Trophoblast cell (in vitro differentiated cells and primary cell): ENCODE results near the gene DGCR2.
A peak's percentile ranks its signal among the peaks of the same experiment; 100 is the strongest.

ENCODE experiments used
- DNase-seq, 2 donors: peaks; one replicate each; pipeline ENCODE4 v3.0.0-alpha.2; 2016
- H2AFZ ChIP-seq: 2 replicates; pipeline ENCODE4 v1.6.1; 2013; ENCODE audit warnings: low read length, moderate library complexity, mild to moderate bottlenecking; ENCODE audit not compliant: insufficient read depth, poor library complexity
- H2AK5ac ChIP-seq: 2 replicates; pipeline ENCODE4 v1.6.1; 2013; ENCODE audit warnings: mild to moderate bottlenecking, low read length
- H2BK120ac ChIP-seq: 2 replicates; pipeline ENCODE4 v1.6.1; 2013; ENCODE audit warnings: low read length, mild to moderate bottlenecking, moderate library complexity; ENCODE audit not compliant: insufficient read depth, poor library complexity
- H2BK12ac ChIP-seq: 2 replicates; pipeline ENCODE4 v1.6.1; 2013; ENCODE audit warnings: mild to moderate bottlenecking, low read length, moderate library complexity
- H2BK5ac ChIP-seq: 2 replicates; pipeline ENCODE4 v1.6.1; 2013; ENCODE audit warnings: low read length, low read depth, moderate library complexity, mild to moderate bottlenecking; ENCODE audit not compliant: poor library complexity
- H3K14ac ChIP-seq: 2 replicates; pipeline ENCODE4 v1.6.1; 2013; ENCODE audit warnings: mild to moderate bottlenecking, low read length
- H3K18ac ChIP-seq: 2 replicates; pipeline ENCODE4 v1.6.1; 2013; ENCODE audit warnings: mild to moderate bottlenecking, low read length
- H3K23ac ChIP-seq: 2 replicates; pipeline ENCODE4 v1.6.1; 2013; ENCODE audit warnings: low read length
- H3K27ac ChIP-seq: 2 replicates; pipeline ENCODE4 v1.5.1; 2013; ENCODE audit warnings: low read depth, mild to moderate bottlenecking, inconsistent platforms, low read length, moderate library complexity
- H3K27me3 ChIP-seq: 2 replicates; pipeline ENCODE4 v1.6.1; 2013; ENCODE audit warnings: inconsistent platforms, mild to moderate bottlenecking, low read length, moderate library complexity; ENCODE audit not compliant: insufficient read depth
- H3K36me3 ChIP-seq, 2 experiments: 1 replicate in 1 of 2; 2 replicates in 1 of 2; pipeline ENCODE4 v1.6.1; 2013; ENCODE audit warnings: low read length in 2 of 2, mild to moderate bottlenecking in 2 of 2, moderate library complexity in 1 of 2; ENCODE audit not compliant: insufficient read depth in 2 of 2, control insufficient read depth in 1 of 2
- H3K4ac ChIP-seq: 2 replicates; pipeline ENCODE4 v1.6.1; 2013; ENCODE audit warnings: low read depth, mild to moderate bottlenecking, low read length, moderate library complexity
- H3K4me1 ChIP-seq, 2 experiments: 1 replicate in 1 of 2; 2 replicates in 1 of 2; pipeline ENCODE4 v1.6.1; 2013; ENCODE audit warnings: low read length in 2 of 2, mild to moderate bottlenecking in 2 of 2, moderate library complexity in 1 of 2; ENCODE audit not compliant: insufficient read depth in 2 of 2, control insufficient read depth in 1 of 2
- H3K4me2 ChIP-seq: 2 replicates; pipeline ENCODE4 v1.6.1; 2013; ENCODE audit warnings: inconsistent platforms, mild to moderate bottlenecking, low read length, moderate library complexity
- H3K4me3 ChIP-seq: 2 replicates; pipeline ENCODE4 v1.5.1; 2013; ENCODE audit warnings: mild to moderate bottlenecking, low read depth, low read length, inconsistent platforms
- H3K79me1 ChIP-seq: one replicate; pipeline ENCODE4 v1.6.1; 2013; ENCODE audit warnings: low read length
- H3K79me2 ChIP-seq: 2 replicates; pipeline ENCODE4 v1.6.1; 2013; ENCODE audit warnings: low read length, mild to moderate bottlenecking; ENCODE audit not compliant: control insufficient read depth, insufficient read depth, poor library complexity
- H3K9ac ChIP-seq: 2 replicates; pipeline ENCODE4 v1.6.1; 2013; ENCODE audit warnings: mild to moderate bottlenecking, low read length
- H3K9me3 ChIP-seq: 2 replicates; pipeline ENCODE4 v1.6.1; 2013; ENCODE audit warnings: low read depth, mild to moderate bottlenecking, control low read depth, inconsistent platforms, low read length; ENCODE audit not compliant: insufficient read depth
- H4K12ac ChIP-seq: 2 replicates; pipeline ENCODE4 v1.6.1; 2013; ENCODE audit warnings: low read depth, mild to moderate bottlenecking, low read length, moderate library complexity
- H4K8ac ChIP-seq: 2 replicates; pipeline ENCODE4 v1.6.1; 2013; ENCODE audit warnings: low read depth, mild to moderate bottlenecking, low read length, moderate library complexity
- H4K91ac ChIP-seq: one replicate; pipeline ENCODE4 v1.6.1; 2013; ENCODE audit warnings: low read depth, mild to moderate bottlenecking, low read length, moderate library complexity
- WGBS: extraction: QIAGEN DNeasy Blood & Tissue Kit; methylation state at CpG from one replicate; pipeline ENCODE4 v1.1.7; 2013; ENCODE audit warnings: missing lambda C conversion rate; ENCODE audit not compliant: insufficient read length, insufficient coverage; ENCODE audit errors: extremely low coverage; 5-methylcytosine and 5-hydroxymethylcytosine counted together

Gene DGCR2

GRCh38 chr22:19147195-19147780 lies 25.1 kb upstream of the DGCR2 start:
- no peak overlapping the region for H3K14ac ChIP-seq
- H3K18ac ChIP-seq = no peak overlapping the region
- H4K91ac ChIP-seq = no peak overlapping the region
- peaks cover 4 to 5% of the 10 kb centered on the region in 2 experiments for H3K36me3 ChIP-seq
- peaks cover 57% of the 10 kb centered on the region for H3K27me3 ChIP-seq
- H4K8ac ChIP-seq = no peak overlapping the region
- H2BK120ac ChIP-seq = no peak overlapping the region
- no peak overlapping the region for H2BK5ac ChIP-seq
- H2AFZ ChIP-seq = no peak overlapping the region
- no peaks in the 10 kb centered on the region for H3K79me1 ChIP-seq
- H3K9ac ChIP-seq = no peak overlapping the region
- peak overlapping the region; percentile 8 for H3K4me3 ChIP-seq
- no CpG with 5 or more reads among the region's 9 CpGs for WGBS
- H4K12ac ChIP-seq = no peak overlapping the region
- H2BK12ac ChIP-seq = no peak overlapping the region
- H3K27ac ChIP-seq = no peak overlapping the region
- no peak overlapping the region for H2AK5ac ChIP-seq
- H3K79me2 ChIP-seq = peaks cover 2% of the 10 kb centered on the region
- DNase-seq = no peak
- H3K4ac ChIP-seq = no peak overlapping the region
- H3K4me2 ChIP-seq = no peak overlapping the region
- H3K4me1 ChIP-seq = peaks cover 3 to 9% of the 10 kb centered on the region in 2 experiments
- peaks cover 20% of the 10 kb centered on the region for H3K9me3 ChIP-seq
- H3K23ac ChIP-seq = no peak overlapping the region

GRCh38 chr22:19146215-19146968 lies 24.2 kb upstream of the DGCR2 start:
- DNase-seq = no peak
- Histone ChIP-seq H3K4me1 (peaks cover 3 to 9% of the 10 kb centered on the region in 2 experiments), H3K79me2 (peaks cover 2% of the 10 kb centered on the region), H3K79me1 (no peaks in the 10 kb centered on the region), H2AK5ac (no peak overlapping the region), H3K4ac (no peak overlapping the region), H3K14ac (no peak overlapping the region), H3K27ac (no peak overlapping the region), H3K27me3 (peaks cover 49% of the 10 kb centered on the region), H3K4me3 (no peak overlapping the region), H2AFZ (no peak overlapping the region), H3K9ac (no peak overlapping the region), H2BK5ac (no peak overlapping the region), H3K23ac (no peak overlapping the region), H4K8ac (no peak overlapping the region), H3K4me2 (no peak overlapping the region), H3K9me3 (peaks cover 18% of the 10 kb centered on the region), H3K18ac (no peak overlapping the region), H4K12ac (no peak overlapping the region), H2BK120ac (no peak overlapping the region), H2BK12ac (no peak overlapping the region), H3K36me3 (peaks cover 11% of the 10 kb centered on the region in 2 experiments), H4K91ac (no peak overlapping the region)
- no CpG with 5 or more reads among the region's 11 CpGs for WGBS

- peak overlapping the region; percentile 95 for H4K8ac ChIP-seq
Measured at GRCh38 chr22:19143967-19144400, 21.8 kb upstream of the DGCR2 start.

GRCh38 chr22:19143212-19143611 lies 21.0 kb upstream of the DGCR2 start:
- no peak overlapping the region for H3K4me2 ChIP-seq
- H2BK5ac ChIP-seq = no peak overlapping the region
- WGBS = no CpG with 5 or more reads among the region's 5 CpGs
- peaks cover 2% of the 10 kb centered on the region for H3K79me2 ChIP-seq
- peaks cover 3 to 4% of the 10 kb centered on the region in 2 experiments for H3K4me1 ChIP-seq
- no peak overlapping the region for H3K18ac ChIP-seq
- H2AK5ac ChIP-seq = no peak overlapping the region
- no peak overlapping the region for H3K27ac ChIP-seq
- H2BK120ac ChIP-seq = no peak overlapping the region
- H3K27me3 ChIP-seq = peaks cover 17% of the 10 kb centered on the region
- H3K23ac ChIP-seq = no peak overlapping the region
- H2BK12ac ChIP-seq = no peak overlapping the region
- H4K8ac ChIP-seq = no peak overlapping the region
- no peak overlapping the region for H3K4me3 ChIP-seq
- H3K4ac ChIP-seq = no peak overlapping the region
- H3K36me3 ChIP-seq = peaks cover 37 to 42% of the 10 kb centered on the region in 2 experiments
- H2AFZ ChIP-seq = no peak overlapping the region
- DNase-seq = no peak
- no peak overlapping the region for H3K14ac ChIP-seq
- peaks cover 6% of the 10 kb centered on the region for H3K9me3 ChIP-seq
- H3K9ac ChIP-seq = no peak overlapping the region
- H4K12ac ChIP-seq = no peak overlapping the region
- no peak overlapping the region for H4K91ac ChIP-seq
- H3K79me1 ChIP-seq = no peaks in the 10 kb centered on the region

More at GRCh38 chr22:19143967-19144400, 21.8 kb upstream of the DGCR2 start:
- Histone ChIP-seq H3K79me2 (peaks cover 2% of the 10 kb centered on the region), H3K4me1 (peaks cover 3 to 4% of the 10 kb centered on the region in 2 experiments), H3K4me3 (peak overlapping the region; percentile 88), H3K14ac (peak overlapping the region; percentile 50), H3K27ac (no peak overlapping the region), H3K79me1 (no peaks in the 10 kb centered on the region), H3K4ac (peak overlapping the region; percentile 42), H4K91ac (no peak overlapping the region), H2BK120ac (no peak overlapping the region), H3K27me3 (peaks cover 24% of the 10 kb centered on the region), H2AK5ac (no peak overlapping the region), H3K9me3 (peaks cover 11% of the 10 kb centered on the region), H4K12ac (no peak overlapping the region), H3K4me2 (peak overlapping the region; percentile 70), H3K18ac (peak overlapping the region; percentile 45), H2BK12ac (no peak overlapping the region), H2BK5ac (no peak overlapping the region), H2AFZ (peak overlapping the region; percentile 38), H3K36me3 (peaks cover 30 to 34% of the 10 kb centered on the region in 2 experiments), H3K23ac (no peak overlapping the region), H3K9ac (peak overlapping the region; percentile 65)
- peak in 1 of 2 donors; percentile 7 for DNase-seq
- no CpG with 5 or more reads among the region's 17 CpGs for WGBS
